ENCODE data around the gene IMPDH1. TPM values are rescaled to one million over a fixed set of nuclear protein-coding genes. Genes with fewer than 3 reads are reported as not detected.

IMPDH1 gene
- total and polyA plus RNA-seq, 12 donors, result 9.3 to 32.8 (median 17.1) TPM

DNA sequence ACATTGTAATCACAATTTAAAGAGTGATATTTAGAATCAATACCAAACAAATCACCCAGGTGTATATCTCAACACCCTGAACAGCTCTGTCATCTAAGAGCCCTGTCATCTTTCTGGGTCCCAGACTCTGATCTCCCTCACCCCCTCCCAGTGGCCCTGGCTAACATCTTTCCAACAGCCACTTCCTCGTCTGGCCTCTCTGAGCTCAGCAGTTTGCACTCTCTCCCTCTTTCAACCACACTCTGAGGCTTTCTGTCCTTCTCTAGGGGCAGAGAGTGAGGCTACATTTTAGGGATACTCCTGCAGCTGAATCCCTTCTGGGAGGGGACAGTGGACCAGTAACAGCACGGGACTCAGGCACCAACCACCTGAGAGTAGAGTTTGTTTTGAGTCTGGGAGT is 31.1 kb downstream of the IMPDH1 start:
- H3K36me3 ChIP-seq, result no peaks in the 10 kb centered on the region
- WGBS, 2 donors, result 38 to 43% methylated on average over 2 of the region's 2 CpGs
- H3K27me3 ChIP-seq, result no peaks in the 10 kb centered on the region
- no peak overlapping the region for H3K4me3 ChIP-seq
- TF ChIP-seq, protein P1, sequence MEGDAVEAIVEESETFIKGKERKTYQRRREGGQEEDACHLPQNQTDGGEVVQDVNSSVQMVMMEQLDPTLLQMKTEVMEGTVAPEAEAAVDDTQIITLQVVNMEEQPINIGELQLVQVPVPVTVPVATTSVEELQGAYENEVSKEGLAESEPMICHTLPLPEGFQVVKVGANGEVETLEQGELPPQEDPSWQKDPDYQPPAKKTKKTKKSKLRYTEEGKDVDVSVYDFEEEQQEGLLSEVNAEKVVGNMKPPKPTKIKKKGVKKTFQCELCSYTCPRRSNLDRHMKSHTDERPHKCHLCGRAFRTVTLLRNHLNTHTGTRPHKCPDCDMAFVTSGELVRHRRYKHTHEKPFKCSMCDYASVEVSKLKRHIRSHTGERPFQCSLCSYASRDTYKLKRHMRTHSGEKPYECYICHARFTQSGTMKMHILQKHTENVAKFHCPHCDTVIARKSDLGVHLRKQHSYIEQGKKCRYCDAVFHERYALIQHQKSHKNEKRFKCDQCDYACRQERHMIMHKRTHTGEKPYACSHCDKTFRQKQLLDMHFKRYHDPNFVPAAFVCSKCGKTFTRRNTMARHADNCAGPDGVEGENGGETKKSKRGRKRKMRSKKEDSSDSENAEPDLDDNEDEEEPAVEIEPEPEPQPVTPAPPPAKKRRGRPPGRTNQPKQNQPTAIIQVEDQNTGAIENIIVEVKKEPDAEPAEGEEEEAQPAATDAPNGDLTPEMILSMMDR (IDR thresholded peaks at IDR 0.05), result no peak
- H3K4me1 ChIP-seq, result peaks cover 0 to 6% (median 0%) of the 10 kb centered on the region in 9 donors
- H3K27ac ChIP-seq, result no peak overlapping the region
- H3K9me3 ChIP-seq, result no peaks in the 10 kb centered on the region
- no peak for ATAC-seq
- intact Hi-C loops (cut with DNase I), result no loop called here
- no peak for DNase-seq

DNA sequence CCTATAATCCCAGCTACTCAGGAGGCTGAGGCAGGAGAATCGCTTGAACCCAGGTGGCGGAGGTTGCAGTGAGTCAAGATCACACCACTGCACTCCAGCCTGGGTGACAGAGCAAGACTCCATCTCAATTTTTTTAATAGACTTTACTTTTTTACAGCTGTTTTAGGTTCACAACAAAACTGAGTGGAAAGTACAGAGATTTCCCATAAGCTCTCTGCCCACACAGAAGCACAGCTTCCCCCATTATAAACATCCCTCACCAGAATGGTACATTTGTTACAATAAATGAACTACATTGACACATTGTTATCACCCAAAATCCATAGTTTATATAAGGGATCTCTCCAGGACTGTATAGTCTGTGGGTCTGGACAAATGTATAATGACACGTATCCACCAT is 33.7 kb downstream of the IMPDH1 start:
- Histone ChIP-seq H3K27me3 (no peaks in the 10 kb centered on the region), H3K36me3 (no peaks in the 10 kb centered on the region), H3K27ac (no peak overlapping the region), H3K9me3 (no peaks in the 10 kb centered on the region), H3K4me1 (peaks cover 0 to 2% (median 0%) of the 10 kb centered on the region in 9 donors), H3K4me3 (no peak overlapping the region)
- TF ChIP-seq, protein P1 (IDR thresholded peaks at IDR 0.05), result no peak
- no peak for DNase-seq
- 98 to 100% methylated on average over 3 of the region's 3 CpGs for WGBS, 2 donors
- no peak for ATAC-seq
- intact Hi-C loops (cut with DNase I), result no loop called here

DNA sequence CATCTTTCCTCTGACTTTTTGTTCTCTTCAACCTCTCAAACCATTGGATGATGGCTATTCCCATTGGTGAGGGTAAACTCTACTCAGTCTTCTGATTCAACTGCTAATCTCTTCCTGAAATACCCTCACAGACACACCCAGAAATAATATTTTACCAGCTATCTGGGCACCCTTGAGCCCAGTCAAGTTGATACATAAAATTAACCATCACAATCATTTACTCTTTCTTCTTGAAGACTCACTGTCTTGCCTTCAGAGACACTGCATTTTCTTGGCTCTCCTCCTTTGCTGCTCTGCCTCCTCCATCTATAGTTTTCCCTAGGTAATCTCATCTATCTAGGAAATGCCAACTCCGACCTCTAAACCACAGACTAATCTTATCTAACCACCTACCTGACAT is 35.7 kb downstream of the IMPDH1 start:
- WGBS, 2 donors, result 50 to 59% methylated on average over 1 of the region's 1 CpG
- Histone ChIP-seq H3K36me3 (no peaks in the 10 kb centered on the region), H3K9me3 (no peaks in the 10 kb centered on the region), H3K4me1 (no peaks in the 10 kb centered on the region), H3K27me3 (no peaks in the 10 kb centered on the region), H3K27ac (no peak overlapping the region), H3K4me3 (no peak overlapping the region)
- intact Hi-C loops (cut with DNase I), result no loop called here
- TF ChIP-seq, protein P1 (IDR thresholded peaks at IDR 0.05), result no peak
- ATAC-seq, result no peak
- DNase-seq, result no peak

DNA sequence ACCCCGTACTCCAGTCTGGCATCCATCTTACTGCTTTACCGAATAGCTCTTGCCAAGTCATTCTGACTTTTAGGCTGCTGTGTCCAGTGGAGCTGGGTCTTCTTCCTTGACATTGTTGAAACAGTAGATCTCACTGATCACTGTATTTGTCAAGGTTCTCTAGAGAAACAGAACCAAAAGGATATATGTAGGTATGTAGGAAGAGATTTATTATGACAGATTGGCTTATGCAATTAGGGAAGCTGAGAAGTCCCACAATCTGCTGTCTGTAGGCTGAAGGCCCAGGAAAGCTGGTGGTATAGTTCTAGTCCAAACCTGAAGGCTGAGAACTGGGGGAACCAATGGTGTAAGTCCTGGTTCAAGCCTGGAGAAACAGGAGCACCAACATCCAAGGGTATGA is 36.2 kb downstream of the IMPDH1 start:
- intact Hi-C loops (cut with DNase I), result no loop called here
- Histone ChIP-seq H3K4me1 (no peaks in the 10 kb centered on the region), H3K27ac (no peak overlapping the region), H3K36me3 (no peaks in the 10 kb centered on the region), H3K9me3 (no peaks in the 10 kb centered on the region), H3K27me3 (no peaks in the 10 kb centered on the region), H3K4me3 (no peak overlapping the region)
- 59 to 68% methylated on average over 2 of the region's 2 CpGs for WGBS, 2 donors
- DNase-seq (no peak), ATAC-seq (no peak)
- TF ChIP-seq, protein P1 (IDR thresholded peaks at IDR 0.05), result no peak
